WI38 (cell line): ENCODE measurements around the gene PCDHB13.
"Not testable (repeated sequence)": the region's sequence is repeated elsewhere in the genome, so short reads cannot be mapped to it uniquely, and the experiment has no call there.

Experiments
- H3K4me3 ChIP-seq: 2 replicates; pipeline ENCODE4 v1.5.1; 2011; ENCODE audit warnings: low read depth, mild to moderate bottlenecking, control low read depth, low read length
- CTCF ChIP-seq: IDR thresholded peaks from 2 replicates; pipeline ENCODE4 v1.5.1; 2012; ENCODE audit warnings: low read depth, mild to moderate bottlenecking, control low read depth, low read length

PCDHB13 gene

GRCh38 chr5:141208478-141208877, 5.2 kb upstream of the PCDHB13 start, which contains the start of gene PCDHB12:
Gene PCDHB12, plus strand, starts transcription at chr5:141208719. Its CDS starts 189 bp downstream, at chr5:141208908.
- H3K4me3 ChIP-seq: peak within 1 kb of the TSS; percentile 39
- TF ChIP-seq CTCF: peak; percentile 26; the same call in 1 of the 2 replicates

GRCh38 chr5:141210281-141210680, 3.4 kb upstream of the PCDHB13 start:
- H3K4me3 ChIP-seq: not testable (repeated sequence)

GRCh38 chr5:141210849-141211248, 2.9 kb upstream of the PCDHB13 start:
- H3K4me3 ChIP-seq: not testable (repeated sequence)

- peak overlapping the region; percentile 27; the same call in 1 of the 2 replicates for H3K4me3 ChIP-seq
Observed at GRCh38 chr5:141214583-141214982, 864 bp downstream of the PCDHB13 start.

- H3K4me3 ChIP-seq: not testable (repeated sequence)
Observed at GRCh38 chr5:141215504-141215903, 1.8 kb downstream of the PCDHB13 start.

- not testable (repeated sequence) for H3K4me3 ChIP-seq
Observed at GRCh38 chr5:141216035-141216434, 2.3 kb downstream of the PCDHB13 start.

- TF ChIP-seq CTCF: no peak
- peak within 1 kb of the TSS; percentile 59 for H3K4me3 ChIP-seq
Observed at GRCh38 chr5:141223112-141223783, 9.5 kb downstream of the PCDHB13 start, which contains the start of gene PCDHB14. Gene PCDHB14, plus strand, starts transcription at chr5:141223343. Its CDS starts 163 bp downstream, at chr5:141223506.

GRCh38 chr5:141224844-141225243, 11.1 kb downstream of the PCDHB13 start:
- H3K4me3 ChIP-seq: not testable (repeated sequence)

GRCh38 chr5:141225421-141225820, 11.7 kb downstream of the PCDHB13 start:
- H3K4me3 ChIP-seq: not testable (repeated sequence)

GRCh38 chr5:141234109-141234667, 20.5 kb downstream of the PCDHB13 start:
- H3K4me3 ChIP-seq: peak overlapping the region; percentile 46
- peak; percentile 31; the same call in 1 of the 2 replicates for TF ChIP-seq CTCF

GRCh38 chr5:141235922-141236321, 22.2 kb downstream of the PCDHB13 start:
- H3K4me3 ChIP-seq: not testable (repeated sequence)
